Neuronal stem cell (in vitro differentiated cells): Measurements from ENCODE around the gene C9.

Source experiments
- DNase-seq: peaks from one replicate; pipeline ENCODE4 v3.0.0-alpha.2; 2013; ENCODE audit warnings: low spot score
- H2AFZ ChIP-seq: one replicate; pipeline ENCODE4 v1.6.1; 2013; ENCODE audit warnings: mild to moderate bottlenecking, low read length, inconsistent platforms
- H2AK5ac ChIP-seq: 2 replicates; pipeline ENCODE4 v1.6.1; 2013; ENCODE audit warnings: low read depth, mild to moderate bottlenecking, inconsistent platforms, low read length, moderate library complexity, mixed read lengths
- H2BK120ac ChIP-seq: 2 replicates; pipeline ENCODE4 v1.6.1; 2013; ENCODE audit warnings: low read depth, mild to moderate bottlenecking, inconsistent platforms, low read length, moderate library complexity, mixed read lengths
- H2BK12ac ChIP-seq: one replicate; pipeline ENCODE4 v1.6.1; 2013; ENCODE audit warnings: low read length, inconsistent platforms
- H2BK15ac ChIP-seq: 2 replicates; pipeline ENCODE4 v1.6.1; 2013; ENCODE audit warnings: mild to moderate bottlenecking, low read length, inconsistent platforms, mixed read lengths
- H2BK5ac ChIP-seq: one replicate; pipeline ENCODE4 v1.6.1; 2013; ENCODE audit warnings: inconsistent platforms, mild to moderate bottlenecking, low read length, moderate library complexity
- H3K14ac ChIP-seq: one replicate; pipeline ENCODE4 v1.6.1; 2013; ENCODE audit warnings: low read length, inconsistent platforms
- H3K18ac ChIP-seq: 2 replicates; pipeline ENCODE4 v1.6.1; 2013; ENCODE audit warnings: low read length, inconsistent platforms
- H3K23ac ChIP-seq: 2 replicates; pipeline ENCODE4 v1.6.1; 2013; ENCODE audit warnings: low read depth, mild to moderate bottlenecking, mixed read lengths, low read length, inconsistent platforms; ENCODE audit not compliant: poor library complexity
- H3K27ac ChIP-seq: replicated peaks from 3 replicates; pipeline ENCODE4 v1.5.1; 2013; ENCODE audit warnings: low read length, inconsistent platforms
- H3K27me3 ChIP-seq, 3 experiments: 2 replicates each; pipeline ENCODE4 v1.6.1; 2013; ENCODE audit warnings: low read length in 3 of 3, mild to moderate bottlenecking in 2 of 3, inconsistent platforms in 1 of 3, low read depth in 1 of 3, mixed read lengths in 1 of 3, moderate library complexity in 1 of 3; ENCODE audit not compliant: control insufficient read depth in 3 of 3, insufficient read depth in 3 of 3
- H3K36me3 ChIP-seq, 2 donors: replicated peaks in 1 of 2; 2 replicates each; pipeline ENCODE4 v1.6.1; 2013; ENCODE audit warnings: low read length in 2 of 2; ENCODE audit not compliant: control insufficient read depth in 2 of 2, insufficient read depth in 2 of 2
- H3K4ac ChIP-seq: 2 replicates; pipeline ENCODE4 v1.6.1; 2013; ENCODE audit warnings: inconsistent platforms, mild to moderate bottlenecking, low read length, moderate library complexity
- H3K4me1 ChIP-seq, 2 donors: 1 replicate in 1 of 2; 2 replicates in 1 of 2; pipeline ENCODE4 v1.6.1; 2013; ENCODE audit warnings: low read length in 2 of 2, low read depth in 1 of 2; ENCODE audit not compliant: control insufficient read depth in 2 of 2, insufficient read depth in 1 of 2
- H3K4me2 ChIP-seq: one replicate; pipeline ENCODE4 v1.6.1; 2013; ENCODE audit warnings: mild to moderate bottlenecking, low read length, inconsistent platforms; ENCODE audit not compliant: insufficient read depth, poor library complexity, severe bottlenecking
- H3K4me3 ChIP-seq, 2 donors: 2 replicates each; pipeline ENCODE4 v1.5.1; 2013; ENCODE audit warnings: low read length in 2 of 2, mild to moderate bottlenecking in 2 of 2, inconsistent platforms in 1 of 2, moderate library complexity in 1 of 2
- H3K79me1 ChIP-seq: one replicate; pipeline ENCODE4 v1.6.1; 2013; ENCODE audit warnings: low read depth, mild to moderate bottlenecking, inconsistent platforms, low read length, moderate library complexity
- H3K9ac ChIP-seq: one replicate; pipeline ENCODE4 v1.6.1; 2013; ENCODE audit warnings: mild to moderate bottlenecking, low read depth, low read length, inconsistent platforms; ENCODE audit not compliant: poor library complexity
- H3K9me3 ChIP-seq, 2 donors: replicated peaks in 1 of 2; 2 replicates each; pipeline versions ENCODE3 to v1.6.1; 2013; ENCODE audit warnings: low read length in 2 of 2, mild to moderate bottlenecking in 2 of 2, inconsistent platforms in 1 of 2, low read depth in 1 of 2, mixed read lengths in 1 of 2, moderate library complexity in 1 of 2; ENCODE audit not compliant: control insufficient read depth in 2 of 2, insufficient read depth in 1 of 2
- H4K8ac ChIP-seq: one replicate; pipeline ENCODE4 v1.6.1; 2013; ENCODE audit warnings: low read depth, mild to moderate bottlenecking, inconsistent platforms, low read length, moderate library complexity
- H4K91ac ChIP-seq: one replicate; pipeline ENCODE4 v1.6.1; 2013; ENCODE audit warnings: low read length, low read depth, mild to moderate bottlenecking, inconsistent platforms; ENCODE audit not compliant: poor library complexity
- WGBS, 2 donors: extraction: QIAGEN DNeasy Blood & Tissue Kit; methylation state at CpG; one replicate each; pipeline ENCODE4 v1.1.7; 2013; ENCODE audit warnings: missing lambda C conversion rate in 2 of 2, mixed read lengths in 1 of 2; ENCODE audit not compliant: insufficient read length in 2 of 2, insufficient replicate concordance in 1 of 2; ENCODE audit errors: extremely low coverage in 2 of 2; 5-methylcytosine and 5-hydroxymethylcytosine counted together

The C9 gene

GRCh38 chr5:39376293-39376714 is 12.0 kb upstream of the C9 start:
- no peak overlapping the region for H2BK5ac ChIP-seq
- H3K4me3 ChIP-seq, result no peak overlapping the region
- no peak overlapping the region for H3K9ac ChIP-seq
- H2AFZ ChIP-seq, result no peak overlapping the region
- no peak overlapping the region for H3K27ac ChIP-seq
- DNase-seq, result peak; percentile 54
- no peak overlapping the region for H2BK15ac ChIP-seq
- H3K23ac ChIP-seq, result no peak overlapping the region
- H3K18ac ChIP-seq, result no peak overlapping the region
- H3K4me2 ChIP-seq, result no peak overlapping the region
- no peaks in the 10 kb centered on the region for H3K79me1 ChIP-seq
- WGBS, 2 donors, result no CpG with 5 or more reads among the region's 3 CpGs
- H2BK12ac ChIP-seq, result no peak overlapping the region
- H3K4me1 ChIP-seq, result peaks cover 0 to 1% of the 10 kb centered on the region in 2 donors
- no peaks in the 10 kb centered on the region for H3K36me3 ChIP-seq
- H4K8ac ChIP-seq, result no peak overlapping the region
- H3K4ac ChIP-seq, result no peak overlapping the region
- H3K9me3 ChIP-seq, result no peaks in the 10 kb centered on the region
- H2BK120ac ChIP-seq, result no peak overlapping the region
- H2AK5ac ChIP-seq, result no peak overlapping the region
- no peak overlapping the region for H4K91ac ChIP-seq
- no peak overlapping the region for H3K14ac ChIP-seq
- H3K27me3 ChIP-seq, result no peaks in the 10 kb centered on the region

DNA sequence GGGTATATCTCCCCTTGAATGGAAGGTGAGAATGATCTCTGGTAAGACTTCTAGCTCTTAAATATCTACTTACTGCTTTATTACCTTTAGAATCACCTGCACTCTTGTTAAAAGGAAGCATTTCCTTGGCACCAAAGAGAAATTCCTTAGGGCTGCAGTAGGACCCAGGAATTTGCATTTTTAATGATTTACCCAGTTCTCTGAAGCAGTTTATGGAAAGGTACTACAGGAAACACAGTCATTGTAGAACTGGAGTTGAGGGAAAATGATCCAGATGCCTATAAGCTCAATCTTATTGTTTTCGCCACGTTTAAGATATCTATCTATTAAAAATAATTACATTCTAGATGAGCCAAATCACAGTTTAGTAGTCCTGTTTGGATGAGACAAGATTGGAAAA is 9.5 kb upstream of the C9 start:
- no peaks in the 10 kb centered on the region for H3K36me3 ChIP-seq
- DNase-seq, result no peak
- no peak overlapping the region for H3K4ac ChIP-seq
- no CpG with 5 or more reads among the region's 2 CpGs for WGBS, 2 donors
- H3K27ac ChIP-seq, result no peak overlapping the region
- peaks cover 0 to 1% of the 10 kb centered on the region in 2 donors for H3K4me1 ChIP-seq
- H2BK5ac ChIP-seq, result no peak overlapping the region
- H2AFZ ChIP-seq, result no peak overlapping the region
- H3K18ac ChIP-seq, result no peak overlapping the region
- no peak overlapping the region for H4K8ac ChIP-seq
- no peak overlapping the region for H3K23ac ChIP-seq
- H2BK12ac ChIP-seq, result no peak overlapping the region
- no peak overlapping the region for H2BK15ac ChIP-seq
- no peak overlapping the region for H2BK120ac ChIP-seq
- no peak overlapping the region for H2AK5ac ChIP-seq
- H3K9ac ChIP-seq, result no peak overlapping the region
- H3K14ac ChIP-seq, result no peak overlapping the region
- no peak overlapping the region for H3K4me3 ChIP-seq
- H3K4me2 ChIP-seq, result no peak overlapping the region
- H3K79me1 ChIP-seq, result no peaks in the 10 kb centered on the region
- H4K91ac ChIP-seq, result no peak overlapping the region
- H3K9me3 ChIP-seq, result no peaks in the 10 kb centered on the region
- no peaks in the 10 kb centered on the region for H3K27me3 ChIP-seq

DNA sequence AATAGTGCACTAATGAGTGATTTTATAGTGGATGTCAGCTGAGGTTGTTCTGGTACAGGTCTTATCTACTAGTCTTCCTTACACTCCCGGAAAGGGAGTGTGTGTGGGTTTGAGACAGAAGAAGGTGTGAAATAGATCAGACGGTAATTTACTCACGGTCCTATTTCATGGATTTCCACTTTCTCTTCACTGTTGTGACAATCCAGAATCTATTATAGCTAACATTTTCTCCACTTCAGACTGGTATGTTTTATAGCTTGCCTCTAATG is 7.0 kb upstream of the C9 start:
- Histone ChIP-seq H4K91ac (no peak overlapping the region), H3K9me3 (no peaks in the 10 kb centered on the region), H3K4me2 (no peak overlapping the region), H3K4me1 (no peaks in the 10 kb centered on the region), H2AK5ac (no peak overlapping the region), H2BK5ac (no peak overlapping the region), H3K36me3 (no peaks in the 10 kb centered on the region), H4K8ac (no peak overlapping the region), H2AFZ (no peak overlapping the region), H3K4me3 (no peak overlapping the region), H2BK15ac (no peak overlapping the region), H3K23ac (no peak overlapping the region), H3K14ac (no peak overlapping the region), H3K27me3 (no peaks in the 10 kb centered on the region), H2BK120ac (no peak overlapping the region), H3K18ac (no peak overlapping the region), H3K9ac (no peak overlapping the region), H2BK12ac (no peak overlapping the region), H3K79me1 (no peaks in the 10 kb centered on the region), H3K4ac (no peak overlapping the region), H3K27ac (no peak overlapping the region)
- WGBS, 2 donors, result no CpG with 5 or more reads among the region's 3 CpGs
- DNase-seq, result no peak

- Histone ChIP-seq H3K9ac (no peak overlapping the region), H4K8ac (no peak overlapping the region), H3K23ac (no peak overlapping the region), H2BK120ac (no peak overlapping the region), H2BK15ac (no peak overlapping the region), H3K4me2 (no peak overlapping the region), H3K27ac (no peak overlapping the region), H3K4me3 (no peak overlapping the region), H3K36me3 (no peaks in the 10 kb centered on the region), H2AK5ac (no peak overlapping the region), H3K4me1 (no peaks in the 10 kb centered on the region), H3K4ac (no peak overlapping the region), H2BK12ac (no peak overlapping the region), H3K79me1 (no peaks in the 10 kb centered on the region), H3K18ac (no peak overlapping the region), H4K91ac (no peak overlapping the region), H3K27me3 (no peaks in the 10 kb centered on the region), H3K14ac (no peak overlapping the region), H3K9me3 (no peaks in the 10 kb centered on the region), H2AFZ (no peak overlapping the region), H2BK5ac (no peak overlapping the region)
- WGBS, 2 donors, result no CpG with 5 or more reads among the region's 10 CpGs
- no peak for DNase-seq
Measured at GRCh38 chr5:39370555-39371366, 6.5 kb upstream of the C9 start.
